ENCODE measurements around the gene ROBO1. TPM values are rescaled to one million over a fixed set of nuclear protein-coding genes. Genes with fewer than 3 reads are reported as not detected.

The ROBO1 gene
- total and polyA plus RNA-seq, 2 donors (not counting 1 experiment from before 2014, with no cell fraction given) = 0.27 to 3.2 TPM

- ChIA-PET CTCF (interaction anchor here (1.5 kb wide), 1 partner anchor 15 kb away, joined by 5 read pairs; no protein-coding TSS in a partner anchor), POLR2A (no interaction called here)
- intact Hi-C loops (cut with micrococcal nuclease) = no loop called here
Observed at GRCh38 chr3:78647726-78648125, 1120.1 kb downstream of the ROBO1 start.

More at GRCh38 chr3:78647726-78648125, 1120.1 kb downstream of the ROBO1 start:
- Histone ChIP-seq H3K36me3 (replicated peaks in 1 of 2; ENCODE audit: control extremely low read depth in 1 of 2, control insufficient read depth in 1 of 2, extremely low read depth in 1 of 2, insufficient read depth in 2 of 2, low read length in 1 of 2) (no peaks in the 10 kb centered on the region), H3K27ac (ENCODE audit: low read length in 2 of 2) (no peak overlapping the region), H3K9me3 (ENCODE audit: control extremely low read depth in 1 of 3, control insufficient read depth in 2 of 3, insufficient read depth in 1 of 3, low read length in 2 of 3) (no peaks in the 10 kb centered on the region), H4K20me1 (ENCODE audit: control insufficient read depth, insufficient read depth, low read length, poor library complexity, severe bottlenecking) (no peaks in the 10 kb centered on the region), H3K9ac (ENCODE audit: low read length) (no peak overlapping the region), H3K27me3 (replicated peaks in 1 of 4; ENCODE audit: control extremely low read depth in 1 of 4, control insufficient read depth in 3 of 4, insufficient read depth in 4 of 4, low read length in 3 of 4) (no peaks in the 10 kb centered on the region), H3K4me1 (ENCODE audit: control insufficient read depth in 2 of 2, insufficient read depth in 2 of 2, low read length in 2 of 2) (no peaks in the 10 kb centered on the region), H3K4me2 (replicated peaks; ENCODE audit: low read depth, low read length, poor library complexity, severe bottlenecking) (no peak overlapping the region), H3K4me3 (ENCODE audit: control extremely low read depth in 1 of 5, extremely low read depth in 1 of 5, insufficient read depth in 1 of 5, low read depth in 2 of 5, low read length in 4 of 5) (no peak overlapping the region), H3K79me2 (ENCODE audit: control insufficient read depth, insufficient read depth, low read length) (no peaks in the 10 kb centered on the region), H2AFZ (ENCODE audit: insufficient read depth, low read depth, low read length, poor library complexity, severe bottlenecking) (no peak overlapping the region)
- Mint-ChIP-seq H3K27ac (no peak overlapping the region), H3K27me3 (no peaks in the 10 kb centered on the region), H3K9me3 (ENCODE audit: insufficient read depth) (no peaks in the 10 kb centered on the region), H3K4me1 (peaks cover 1% of the 10 kb centered on the region), H3K4me3 (no peak overlapping the region)
- no CpG with 5 or more reads among the region's 2 CpGs for WGBS (ENCODE audit: insufficient coverage)
- DNase-seq (no peak), ATAC-seq (ENCODE audit: low read depth) (no peak)
- TF ChIP-seq EZH2 (IDR thresholded peaks at IDR 0.05; ENCODE audit: borderline replicate concordance, insufficient read depth, low read depth, low read length, poor library complexity, severe bottlenecking) (no peak), CTCF (IDR thresholded peaks at IDR 0.05) (no peak)

All from B cell (primary cell).